Left ventricle myocardium superior (tissue), 1 donor: ENCODE measurements around the gene MS4A15. TPM values are rescaled to one million over a fixed set of nuclear protein-coding genes. Genes with fewer than 3 reads are reported as not detected.
"Not testable (repeated sequence)": the region's sequence is repeated elsewhere in the genome, so short reads cannot be mapped to it uniquely, and the experiment has no call there.

Experiments
- ATAC-seq: fragments of 200-7000 bp; cut with Tn5 transposase; one replicate; pipeline ENCODE4 v1.9.1; 2020; ENCODE audit warnings: mild to moderate bottlenecking, moderate library complexity
- DNase-seq: peaks from one replicate; pipeline ENCODE4 v3.0.0-alpha.2; 2020
- intact Hi-C: fragments of 100-400 bp; cut with micrococcal nuclease; formaldehyde crosslinking; loops from one replicate; pipeline ENCODE4 v1.11.0; 2022
- long read RNA-seq: library from polyadenylated mRNA; unstranded; transcript quantifications from one replicate; pipeline ENCODE4 v2.0.0, GENCODE V29; 2021
- total RNA-seq: library from RNA; stranded (reverse); fragmentation: NEBNext Ultra II Directional; extraction: Animal tissue kit (Norgen Biotek cat#: 25700); gene quantifications from one replicate; pipeline ENCODE4 v1.2.1, GENCODE V29; 2021
- donor health status: DM: no; HTN: yes; CAD: no; lungs with severe emphysema.

MS4A15 gene
- not detected for total RNA-seq
- long read RNA-seq, result 0 reads

- no peak for DNase-seq
- no peak for ATAC-seq
- intact Hi-C loops, result no loop called here
These were observed at the start of gene MS4A15 for GRCh38 chr11:60756307-60757032. TSS of gene MS4A15 (plus strand) at chr11:60756867. CDS start at chr11:60763734, 6,867 bp downstream.

GRCh38 chr11:60706931-60707330 is 49.7 kb upstream of the MS4A15 start:
- DNase-seq, result no peak
- intact Hi-C loops, result no loop called here
- no peak for ATAC-seq

- DNase-seq, result no peak
- ATAC-seq, result no peak
- intact Hi-C loops, result no loop called here
These were observed 46.2 kb upstream of the MS4A15 start for GRCh38 chr11:60710482-60710881.

- intact Hi-C loops, result no loop called here
- DNase-seq, result no peak
- ATAC-seq, result no peak
These were observed 45.4 kb upstream of the MS4A15 start for GRCh38 chr11:60711276-60711675.

GRCh38 chr11:60713423-60713822 is 43.2 kb upstream of the MS4A15 start:
- DNase-seq, intact Hi-C loops, ATAC-seq: not testable (repeated sequence)

GRCh38 chr11:60717956-60718355 is 38.7 kb upstream of the MS4A15 start:
- ATAC-seq (no peak), DNase-seq (no peak)
- intact Hi-C loops, result no loop called here

GRCh38 chr11:60718524-60719316 is 37.9 kb upstream of the MS4A15 start:
- ATAC-seq (no peak), DNase-seq (no peak)
- intact Hi-C loops, result no loop called here

- DNase-seq (no peak), ATAC-seq (no peak)
- intact Hi-C loops, result no loop called here
These were observed 37.3 kb upstream of the MS4A15 start for GRCh38 chr11:60719391-60719790.

- ATAC-seq (no peak), DNase-seq (no peak)
- intact Hi-C loops, result no loop called here
These were observed 36.2 kb upstream of the MS4A15 start for GRCh38 chr11:60720460-60720859.

GRCh38 chr11:60724420-60724819 is 32.2 kb upstream of the MS4A15 start, which contains the start of gene MS4A18:
TSS of gene MS4A18 (plus strand) at chr11:60724720.
- intact Hi-C loops, result no loop called here
- DNase-seq (no peak), ATAC-seq (no peak)

GRCh38 chr11:60725592-60725991 is 31.1 kb upstream of the MS4A15 start:
- ATAC-seq (no peak), DNase-seq (no peak)
- intact Hi-C loops, result no loop called here

- DNase-seq (no peak), ATAC-seq (no peak)
These were observed 25.1 kb upstream of the MS4A15 start for GRCh38 chr11:60731586-60731985.

GRCh38 chr11:60734279-60734678 is 22.4 kb upstream of the MS4A15 start:
- ATAC-seq, result no peak
- intact Hi-C loops, result no loop called here
- no peak for DNase-seq

More at GRCh38 chr11:60731586-60731985, 25.1 kb upstream of the MS4A15 start:
- intact Hi-C loops, result no loop called here

GRCh38 chr11:60739114-60739513 is 17.6 kb upstream of the MS4A15 start:
- intact Hi-C loops, result no loop called here
- ATAC-seq, result no peak
- no peak for DNase-seq

GRCh38 chr11:60740573-60740972 is 16.1 kb upstream of the MS4A15 start:
- ATAC-seq, result no peak
- intact Hi-C loops, result no loop called here
- DNase-seq, result no peak

GRCh38 chr11:60741421-60741820 is 15.2 kb upstream of the MS4A15 start:
- no peak for DNase-seq
- intact Hi-C loops, result no loop called here
- no peak for ATAC-seq

GRCh38 chr11:60743058-60743457 is 13.6 kb upstream of the MS4A15 start:
- ATAC-seq (no peak), DNase-seq (no peak)
- intact Hi-C loops, result no loop called here

GRCh38 chr11:60744114-60744513 is 12.6 kb upstream of the MS4A15 start:
- no peak for DNase-seq
- no peak for ATAC-seq
- intact Hi-C loops, result no loop called here

GRCh38 chr11:60747359-60747873 is 9.3 kb upstream of the MS4A15 start:
- intact Hi-C loops, result no loop called here
- ATAC-seq (no peak), DNase-seq (no peak)

GRCh38 chr11:60748225-60748624 is 8.4 kb upstream of the MS4A15 start:
- no peak for DNase-seq
- intact Hi-C loops, result no loop called here
- ATAC-seq, result no peak
